Measurements from ENCODE around the gene LRWD1. TPM values are rescaled to one million over a fixed set of nuclear protein-coding genes. Genes with fewer than 3 reads are reported as not detected.

The LRWD1 gene
- total and polyA plus RNA-seq, 2 donors (not counting 1 experiment from before 2014, with no cell fraction given) = 58.2 to 83.7 TPM

- H3K79me2 ChIP-seq (ENCODE audit: control insufficient read depth, insufficient read depth, low read length) = peaks cover 69% of the 10 kb centered on the region
- TF ChIP-seq CTCF (IDR thresholded peaks at IDR 0.05) (no peak), EZH2 (IDR thresholded peaks at IDR 0.05; ENCODE audit: borderline replicate concordance, insufficient read depth, low read depth, low read length, poor library complexity, severe bottlenecking) (no peak)
- peak overlapping the region; percentile 76 to 100 for H3K27ac ChIP-seq (ENCODE audit: low read length in 2 of 2)
- 18% methylated on average over 6 of the region's 9 CpGs for WGBS (ENCODE audit: insufficient coverage)
- Mint-ChIP-seq H3K9me3 (ENCODE audit: insufficient read depth) (no peaks in the 10 kb centered on the region), H3K27me3 (no peaks in the 10 kb centered on the region), H3K27ac (peak overlapping the region; percentile 98), H3K4me1 (peaks cover 66% of the 10 kb centered on the region), H3K4me3 (peak overlapping the region; percentile 99)
- DNase-seq = no peak
- peak overlapping the region; percentile 95 for H3K9ac ChIP-seq (ENCODE audit: low read length)
- ChIA-PET POLR2A (interaction anchor here (0.5 to 13.6 kb wide), 10 partner anchors 10 to 39 kb away, joined by 3 to 223 read pairs (median 6); no protein-coding TSS in a partner anchor), CTCF (interaction anchor here (2.5 to 46.3 kb wide), 2 partner anchors 7 to 23 kb away, joined by 18 to 1182 read pairs; no protein-coding TSS in a partner anchor)
- H3K4me1 ChIP-seq (ENCODE audit: control insufficient read depth in 2 of 2, insufficient read depth in 2 of 2, low read length in 2 of 2) = peaks cover 63 to 74% of the 10 kb centered on the region in 2 donors
- H3K36me3 ChIP-seq (replicated peaks in 1 of 2; ENCODE audit: control extremely low read depth in 1 of 2, control insufficient read depth in 1 of 2, extremely low read depth in 1 of 2, insufficient read depth in 2 of 2, low read length in 1 of 2) = peaks cover 2 to 31% of the 10 kb centered on the region in 2 experiments
- intact Hi-C loops (cut with micrococcal nuclease) = no loop called here
- H3K27me3 ChIP-seq (replicated peaks in 1 of 4; ENCODE audit: control extremely low read depth in 1 of 4, control insufficient read depth in 3 of 4, insufficient read depth in 4 of 4, low read length in 3 of 4) = no peaks in the 10 kb centered on the region
- H4K20me1 ChIP-seq (ENCODE audit: control insufficient read depth, insufficient read depth, low read length, poor library complexity, severe bottlenecking) = peaks cover 7% of the 10 kb centered on the region
- H3K4me2 ChIP-seq (replicated peaks; ENCODE audit: low read depth, low read length, poor library complexity, severe bottlenecking) = peak overlapping the region; percentile 95
- no peaks in the 10 kb centered on the region for H3K9me3 ChIP-seq (ENCODE audit: control extremely low read depth in 1 of 3, control insufficient read depth in 2 of 3, insufficient read depth in 1 of 3, low read length in 2 of 3)
- peak overlapping the region; percentile 64 for H2AFZ ChIP-seq (ENCODE audit: insufficient read depth, low read depth, low read length, poor library complexity, severe bottlenecking)
- ATAC-seq (ENCODE audit: low read depth) = peak; percentile 2
- peak overlapping the region; percentile 87 to 97 (median 94) for H3K4me3 ChIP-seq (ENCODE audit: control extremely low read depth in 1 of 5, extremely low read depth in 1 of 5, insufficient read depth in 1 of 5, low read depth in 2 of 5, low read length in 4 of 5)
These were observed 30.7 kb upstream of the LRWD1 start for GRCh38 chr7:102434039-102434486.

DNA sequence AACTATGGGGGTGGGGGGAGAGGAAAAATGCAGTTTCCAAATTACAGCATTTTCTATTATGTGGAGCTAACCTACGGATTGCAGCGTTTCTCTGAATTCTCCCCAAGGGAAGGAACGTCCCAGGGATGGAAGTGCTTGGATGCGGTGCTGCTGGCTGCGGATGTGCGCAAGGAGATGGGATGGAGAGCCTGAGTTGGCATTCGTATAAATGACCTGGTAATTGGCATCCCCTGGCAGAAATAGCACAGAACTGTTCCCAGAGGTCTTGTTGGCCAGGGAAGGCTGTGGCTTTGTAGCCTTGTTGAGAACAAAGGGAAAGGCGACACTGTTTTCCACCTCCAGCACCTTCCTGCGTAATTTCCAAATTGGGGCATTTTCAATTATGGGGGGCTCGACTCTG, 28.7 kb upstream of the LRWD1 start:
- Histone ChIP-seq H3K9me3 (ENCODE audit: control extremely low read depth in 1 of 3, control insufficient read depth in 2 of 3, insufficient read depth in 1 of 3, low read length in 2 of 3) (no peaks in the 10 kb centered on the region), H3K4me3 (ENCODE audit: control extremely low read depth in 1 of 5, extremely low read depth in 1 of 5, insufficient read depth in 1 of 5, low read depth in 2 of 5, low read length in 4 of 5) (peak overlapping the region in 1 of 5 experiments; percentile 20), H4K20me1 (ENCODE audit: control insufficient read depth, insufficient read depth, low read length, poor library complexity, severe bottlenecking) (peaks cover 9% of the 10 kb centered on the region), H3K9ac (ENCODE audit: low read length) (peak overlapping the region; percentile 25), H3K27me3 (replicated peaks in 1 of 4; ENCODE audit: control extremely low read depth in 1 of 4, control insufficient read depth in 3 of 4, insufficient read depth in 4 of 4, low read length in 3 of 4) (no peaks in the 10 kb centered on the region), H2AFZ (ENCODE audit: insufficient read depth, low read depth, low read length, poor library complexity, severe bottlenecking) (no peak overlapping the region), H3K4me1 (ENCODE audit: control insufficient read depth in 2 of 2, insufficient read depth in 2 of 2, low read length in 2 of 2) (peaks cover 53 to 68% of the 10 kb centered on the region in 2 donors), H3K36me3 (replicated peaks in 1 of 2; ENCODE audit: control extremely low read depth in 1 of 2, control insufficient read depth in 1 of 2, extremely low read depth in 1 of 2, insufficient read depth in 2 of 2, low read length in 1 of 2) (peaks cover 2 to 49% of the 10 kb centered on the region in 2 experiments), H3K27ac (ENCODE audit: low read length in 2 of 2) (peak overlapping the region in 1 of 2 donors; percentile 100), H3K79me2 (ENCODE audit: control insufficient read depth, insufficient read depth, low read length) (peaks cover 70% of the 10 kb centered on the region), H3K4me2 (replicated peaks; ENCODE audit: low read depth, low read length, poor library complexity, severe bottlenecking) (peak overlapping the region; percentile 95)
- intact Hi-C loops (cut with micrococcal nuclease) = no loop called here
- 97% methylated on average over 8 of the region's 10 CpGs for WGBS (ENCODE audit: insufficient coverage)
- ATAC-seq (ENCODE audit: low read depth) = no peak
- CTCF ChIA-PET = interaction anchor here (1.8 to 46.3 kb wide), 3 partner anchors 14 to 25 kb away, joined by 6 to 1182 read pairs (median 10); no protein-coding TSS in a partner anchor
- H3K27ac Mint-ChIP-seq = peak overlapping the region; percentile 98
- DNase-seq = no peak
- H3K9me3 Mint-ChIP-seq (ENCODE audit: insufficient read depth) = no peaks in the 10 kb centered on the region
- POLR2A ChIA-PET = interaction anchor here (0.7 to 13.6 kb wide), 4 partner anchors 8 to 28 kb away, joined by 6 to 223 read pairs (median 72); no protein-coding TSS in a partner anchor
- H3K4me3 Mint-ChIP-seq = peak overlapping the region; percentile 99
- H3K4me1 Mint-ChIP-seq = peaks cover 53% of the 10 kb centered on the region
- TF ChIP-seq EZH2 (IDR thresholded peaks at IDR 0.05; ENCODE audit: borderline replicate concordance, insufficient read depth, low read depth, low read length, poor library complexity, severe bottlenecking) = no peak
- TF ChIP-seq CTCF (IDR thresholded peaks at IDR 0.05) = no peak
- no peaks in the 10 kb centered on the region for H3K27me3 Mint-ChIP-seq

Data from B cell (primary cell).